GM21381 (cell line): ENCODE data around the gene C8G.

Experiments used
- ATAC-seq: cut with Tn5 transposase; IDR thresholded peaks from one replicate; pipeline ENCODE4 v1.9.1; 2021; ENCODE audit warnings: mild to moderate bottlenecking, moderate library complexity; ENCODE audit not compliant: unreplicated experiment

C8G gene

DNA sequence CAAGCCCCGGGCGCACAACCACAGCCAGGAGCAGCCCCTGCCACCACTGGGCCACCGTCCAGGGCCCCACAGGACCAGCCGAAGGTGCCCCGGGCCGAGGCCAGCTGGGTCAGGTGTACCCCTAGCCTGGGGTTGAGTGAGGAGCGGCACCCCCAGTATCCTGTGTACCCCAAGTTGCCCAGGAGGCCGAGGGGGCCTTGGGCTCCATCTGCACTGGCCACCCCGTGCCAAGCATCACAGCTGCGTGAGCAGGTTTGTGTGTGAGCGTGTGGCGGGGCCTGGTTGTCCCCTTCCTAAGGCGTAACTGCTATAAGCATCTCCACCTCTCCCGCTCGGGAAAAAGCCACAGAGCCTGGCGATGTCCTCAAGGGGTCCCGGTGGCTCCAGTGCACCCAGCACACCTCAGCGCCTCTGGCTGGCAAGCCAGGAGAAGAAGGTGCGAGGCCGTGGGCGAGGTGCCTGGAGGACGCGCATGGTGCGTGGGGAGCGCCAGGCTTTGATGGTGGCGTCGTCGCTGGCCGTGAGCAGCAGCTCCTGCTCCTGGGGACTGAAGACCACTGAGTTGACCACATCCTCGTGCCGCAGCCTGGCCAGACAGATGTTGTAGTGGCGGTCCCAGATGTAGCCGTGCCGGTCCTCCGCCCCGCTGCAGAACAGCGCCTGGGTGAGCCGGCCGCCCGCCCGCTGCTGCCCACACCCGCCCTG is 4.4 kb upstream of the C8G start:
- no peak for ATAC-seq

DNA sequence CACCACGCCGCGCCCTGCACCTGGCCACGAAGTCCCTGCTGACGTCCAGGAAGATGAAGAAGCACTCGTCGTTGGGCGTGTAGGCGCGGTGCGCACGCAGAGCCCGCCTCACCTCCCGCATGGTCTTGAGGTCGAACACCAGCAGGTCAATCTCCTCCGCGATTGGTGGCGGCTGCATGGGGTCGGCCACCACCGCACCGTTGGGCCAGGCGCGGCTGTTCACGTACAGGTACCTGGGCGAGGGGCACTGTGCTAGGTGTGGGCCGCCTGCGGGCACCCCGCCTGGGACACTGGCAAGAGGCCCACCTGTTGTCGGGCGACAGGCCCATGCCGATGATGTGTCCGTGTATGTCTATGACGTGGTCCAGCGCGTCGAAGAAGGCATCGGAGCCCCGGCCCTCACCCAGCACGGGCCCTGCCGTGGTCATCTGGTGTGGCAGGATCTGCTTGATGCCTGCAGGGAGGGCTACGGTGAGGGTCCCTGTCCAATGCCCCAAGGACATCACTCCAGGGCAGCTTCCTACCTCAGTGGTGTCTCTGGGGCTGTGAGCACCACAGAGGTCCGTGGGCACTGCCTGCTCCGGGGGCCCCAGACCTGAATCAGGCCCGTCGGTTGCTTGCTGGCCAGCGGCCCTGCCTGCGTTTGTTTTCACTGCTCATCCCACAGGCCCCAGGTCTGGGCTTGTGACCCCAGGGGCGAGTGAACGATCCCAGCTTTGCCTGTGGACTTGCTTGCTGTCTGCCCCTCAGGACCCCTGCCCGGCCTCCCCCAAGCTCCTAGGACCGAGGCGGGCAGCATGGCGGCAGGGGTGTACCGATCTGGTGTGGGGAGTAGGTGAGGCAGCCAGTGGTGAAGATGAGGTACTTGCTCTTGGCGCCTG is 3.6 kb upstream of the C8G start:
- no peak for ATAC-seq

DNA sequence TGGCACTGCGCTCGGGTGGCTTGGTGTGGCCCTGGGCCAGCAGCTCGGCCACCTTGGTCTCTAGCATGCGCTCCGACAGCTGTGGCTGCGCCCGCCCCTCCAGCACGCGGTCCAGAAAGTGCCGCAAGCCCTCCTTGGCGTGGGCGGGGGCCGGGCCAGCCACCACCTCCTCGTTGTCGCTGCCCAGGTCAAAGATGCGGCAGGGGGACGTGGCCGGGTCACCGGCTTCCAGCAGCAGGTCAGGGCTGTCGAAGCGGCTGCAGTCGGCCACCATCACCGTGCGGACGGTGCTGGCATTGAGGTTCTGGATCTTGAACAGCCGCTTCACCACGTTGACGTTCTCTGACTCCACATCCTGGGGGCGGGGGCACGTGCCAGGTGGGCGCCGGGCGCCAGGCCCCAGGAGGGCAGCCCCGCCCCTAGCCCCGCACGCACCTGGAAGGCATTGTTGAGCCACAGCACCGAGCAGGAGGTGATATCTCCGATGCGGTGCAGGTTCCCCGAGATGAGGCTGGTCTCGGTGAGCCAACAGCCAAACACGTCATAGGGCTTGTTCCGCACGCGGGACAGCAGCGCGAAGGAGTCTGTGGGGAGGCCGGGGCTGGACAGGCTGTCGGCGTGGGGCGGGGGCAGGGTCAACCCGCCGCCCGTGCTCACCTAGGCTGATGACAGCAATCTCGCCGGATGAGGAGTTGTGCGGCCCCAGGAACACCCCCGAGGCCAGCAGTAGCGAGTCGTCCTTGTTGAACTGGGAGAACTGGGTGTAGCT is 2.7 kb upstream of the C8G start:
- no peak for ATAC-seq

DNA sequence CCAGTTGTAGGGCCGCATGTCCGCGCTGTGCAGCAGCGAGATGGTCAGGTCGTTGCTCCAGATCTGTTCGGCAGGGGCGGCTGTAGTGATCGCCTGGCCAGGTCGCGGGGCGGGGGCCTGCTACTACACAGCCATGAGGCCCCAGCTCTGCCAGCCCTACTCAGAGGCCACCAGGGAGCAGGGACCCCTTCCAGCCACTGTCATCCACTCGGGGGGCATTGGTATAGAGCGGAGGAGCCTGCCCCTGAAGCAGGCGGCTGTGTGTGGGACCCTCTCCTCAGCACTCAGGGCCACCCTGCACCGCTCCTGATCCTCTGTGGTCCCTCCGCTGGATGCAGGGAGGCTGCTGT is 2.2 kb upstream of the C8G start:
- no peak for ATAC-seq

DNA sequence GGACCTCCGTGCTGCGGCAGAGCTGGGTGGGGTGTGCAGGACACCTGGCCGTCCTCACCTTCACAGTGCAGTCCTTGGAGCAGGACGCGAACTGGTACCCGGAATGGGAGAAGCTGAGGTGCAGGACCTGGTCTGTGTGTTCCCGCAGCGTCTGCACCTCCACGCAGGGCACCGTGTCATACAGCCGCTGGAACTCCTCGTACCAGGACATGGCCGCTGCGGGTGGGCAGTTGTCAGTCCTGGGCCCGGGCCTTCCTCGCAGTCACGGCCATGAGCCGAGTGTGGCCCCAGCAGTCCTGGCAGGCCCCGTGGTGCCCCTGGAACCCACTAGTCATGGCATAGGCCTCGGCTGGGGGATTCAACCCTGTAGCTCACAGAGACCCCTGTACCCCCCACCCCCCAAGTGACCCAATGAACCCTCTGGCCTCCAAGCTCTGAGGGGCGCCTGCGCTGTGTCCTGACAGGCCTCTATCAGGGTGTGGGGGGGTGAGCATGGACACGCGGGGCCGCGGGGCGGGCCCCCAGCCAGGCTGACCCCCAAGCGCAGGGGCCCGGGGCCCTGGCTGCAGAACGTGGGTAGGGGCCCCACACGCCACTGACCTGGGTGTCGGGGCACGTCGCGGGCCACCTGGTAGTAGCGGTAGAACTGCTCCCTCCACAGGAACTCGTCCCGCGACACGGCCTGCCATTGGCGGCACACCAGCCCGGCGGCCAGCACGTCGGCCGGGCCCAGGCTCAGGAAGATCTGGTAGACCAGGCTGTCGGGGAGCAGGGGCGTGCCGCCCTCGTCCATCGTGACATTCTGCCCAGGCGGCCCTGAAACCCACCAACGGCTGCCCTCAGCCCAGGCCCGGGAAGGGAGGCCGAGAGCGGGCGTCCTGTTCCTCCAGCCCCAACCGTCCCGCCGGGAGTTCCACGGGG is 1.5 kb upstream of the C8G start:
- no peak for ATAC-seq

DNA sequence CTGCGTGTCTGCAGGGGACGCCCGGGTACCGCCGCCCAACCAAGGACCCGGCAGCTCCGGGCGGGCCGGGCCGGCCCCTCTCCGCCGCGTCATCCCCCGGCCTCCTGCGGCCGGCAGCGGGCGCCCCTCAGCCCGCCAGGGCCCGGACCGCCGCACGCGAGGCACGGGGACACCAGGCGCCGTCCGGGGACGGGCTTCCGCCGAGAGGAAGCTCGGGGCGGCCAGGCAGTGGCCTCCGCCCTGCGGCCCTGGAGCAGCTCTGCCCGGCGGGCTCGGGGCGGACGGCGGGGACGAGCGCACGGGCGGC is 878 bp upstream of the C8G start:
- ATAC-seq, result peak; percentile 31

DNA sequence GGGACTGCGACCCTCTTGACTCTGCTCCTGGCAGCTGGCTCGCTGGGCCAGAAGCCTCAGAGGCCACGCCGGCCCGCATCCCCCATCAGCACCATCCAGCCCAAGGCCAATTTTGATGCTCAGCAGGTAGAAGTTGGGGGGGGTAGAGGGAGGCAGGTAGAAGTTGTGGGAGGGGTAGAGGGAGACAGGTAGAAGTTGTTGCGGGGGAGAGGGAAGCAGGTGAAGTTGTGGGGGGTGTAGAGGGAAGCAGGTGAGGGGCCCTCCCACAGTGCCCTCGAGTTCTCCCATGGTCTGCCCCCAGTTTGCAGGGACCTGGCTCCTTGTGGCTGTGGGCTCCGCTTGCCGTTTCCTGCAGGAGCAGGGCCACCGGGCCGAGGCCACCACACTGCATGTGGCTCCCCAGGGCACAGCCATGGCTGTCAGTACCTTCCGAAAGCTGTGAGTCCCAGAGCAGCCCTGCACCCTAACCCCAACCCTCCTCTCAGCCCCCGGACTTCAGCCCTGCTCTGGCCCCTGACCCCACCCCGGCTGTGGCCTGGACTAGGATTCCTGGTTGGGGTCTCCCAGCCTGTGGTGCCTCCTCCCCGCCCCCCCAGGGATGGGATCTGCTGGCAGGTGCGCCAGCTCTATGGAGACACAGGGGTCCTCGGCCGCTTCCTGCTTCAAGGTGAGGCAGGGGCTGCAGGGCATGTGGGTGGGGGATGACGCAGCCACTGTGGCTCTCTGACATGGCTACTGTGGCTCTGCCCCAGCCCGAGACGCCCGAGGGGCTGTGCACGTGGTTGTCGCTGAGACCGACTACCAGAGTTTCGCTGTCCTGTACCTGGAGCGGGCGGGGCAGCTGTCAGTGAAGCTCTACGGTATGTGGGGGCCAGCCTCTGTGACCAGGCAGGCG is 537 bp downstream of the C8G start:
- ATAC-seq, result no peak

DNA sequence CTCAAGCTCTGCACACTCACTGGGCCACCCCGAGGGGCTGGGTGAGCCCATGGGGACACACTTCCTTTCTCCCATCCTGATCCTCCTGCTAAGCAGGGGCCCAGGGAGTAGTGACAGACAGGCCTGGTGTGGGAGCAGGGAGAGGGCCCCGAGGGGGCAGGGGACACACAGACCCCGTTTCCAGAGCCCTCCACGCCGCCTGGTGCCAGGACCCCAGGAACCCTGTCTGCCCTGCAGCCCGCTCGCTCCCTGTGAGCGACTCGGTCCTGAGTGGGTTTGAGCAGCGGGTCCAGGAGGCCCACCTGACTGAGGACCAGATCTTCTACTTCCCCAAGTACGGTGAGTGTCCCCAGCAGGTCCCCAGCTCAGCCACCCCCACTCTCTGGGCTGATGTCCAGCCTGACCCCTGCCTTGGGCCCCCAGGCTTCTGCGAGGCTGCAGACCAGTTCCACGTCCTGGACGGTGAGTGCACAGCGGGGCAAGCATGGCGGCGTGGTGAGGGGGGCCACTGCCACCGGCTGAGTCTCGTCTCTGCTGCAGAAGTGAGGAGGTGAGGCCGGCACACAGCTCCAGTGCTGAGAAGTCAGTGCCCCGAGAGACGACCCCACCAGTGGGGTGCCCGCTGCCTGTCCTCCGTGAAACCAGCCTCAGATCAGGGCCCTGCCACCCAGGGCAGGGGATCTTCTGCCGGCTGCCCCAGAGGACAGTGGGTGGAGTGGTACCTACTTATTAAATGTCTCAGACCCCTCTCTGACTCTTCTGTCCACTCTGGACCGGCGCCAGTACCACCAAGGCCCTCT is 1.4 kb downstream of the C8G start:
- no peak for ATAC-seq

DNA sequence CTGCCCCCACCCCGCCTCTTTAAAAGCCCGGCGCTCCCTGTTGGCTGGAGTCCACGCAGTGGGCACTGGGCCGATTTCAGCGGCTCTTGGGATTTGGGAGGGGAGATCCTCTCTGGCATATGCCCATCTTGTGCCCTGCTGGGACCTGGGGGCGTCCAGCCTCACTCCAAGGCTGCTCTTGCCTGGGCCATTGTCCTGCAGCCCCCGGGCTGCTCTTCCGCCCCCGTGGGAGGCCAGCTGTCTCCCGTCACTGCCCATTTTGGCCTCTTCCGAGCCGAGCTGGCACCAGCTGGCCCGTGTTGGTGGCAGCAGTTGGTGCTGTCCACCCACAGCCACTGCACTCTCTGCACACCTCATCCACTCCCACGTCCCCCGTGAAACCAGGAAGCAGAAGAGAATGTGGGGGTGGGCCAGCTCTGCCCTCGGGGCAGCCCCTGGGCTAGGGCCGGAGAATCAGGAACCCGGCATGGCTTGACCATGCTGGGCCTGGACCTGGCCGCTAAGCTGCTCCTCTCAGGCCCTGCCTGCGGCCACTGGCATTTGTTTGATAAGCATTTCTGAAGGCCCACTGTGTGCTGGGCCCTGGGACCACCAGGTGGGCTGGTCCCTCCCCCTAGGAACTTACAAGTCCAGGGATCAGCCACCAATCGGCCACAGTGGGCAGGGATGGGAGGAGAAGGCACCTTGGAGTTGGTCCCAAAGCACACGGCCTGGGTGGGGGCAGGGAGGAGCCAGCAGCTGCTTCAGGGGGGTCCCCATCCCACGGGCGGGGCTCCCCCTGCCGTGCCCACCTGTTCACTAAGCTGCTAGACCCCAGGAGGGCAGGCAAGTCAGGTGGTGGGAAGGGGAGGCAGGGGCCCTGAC is 2.2 kb downstream of the C8G start:
- no peak for ATAC-seq

DNA sequence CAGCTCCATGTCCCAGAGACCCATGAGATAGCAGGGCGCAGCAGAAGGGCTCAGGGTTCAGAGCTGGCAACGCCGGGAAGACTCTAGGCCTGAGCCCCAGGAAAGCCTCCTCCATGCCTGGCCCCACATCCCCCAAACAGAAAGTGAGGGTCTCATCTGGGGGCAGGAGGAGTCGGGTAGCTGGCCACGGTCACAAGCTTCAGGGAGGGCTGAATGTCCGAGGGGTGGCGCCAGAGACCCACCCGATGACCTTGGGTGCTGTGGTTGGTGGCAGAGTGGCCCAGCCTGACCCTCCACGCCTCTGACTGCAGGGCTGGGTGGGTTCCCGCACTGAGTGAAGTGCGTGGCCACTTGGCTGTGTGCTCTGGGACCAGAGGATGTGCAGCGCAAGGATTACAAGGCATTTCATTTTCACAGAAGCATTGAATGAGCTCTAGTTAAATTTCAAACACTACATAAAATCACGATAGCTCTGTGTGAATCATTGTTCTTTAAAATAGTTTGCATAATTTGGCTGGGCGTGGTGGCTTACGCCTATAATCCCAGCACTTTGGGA is 3.0 kb downstream of the C8G start:
- no peak for ATAC-seq

DNA sequence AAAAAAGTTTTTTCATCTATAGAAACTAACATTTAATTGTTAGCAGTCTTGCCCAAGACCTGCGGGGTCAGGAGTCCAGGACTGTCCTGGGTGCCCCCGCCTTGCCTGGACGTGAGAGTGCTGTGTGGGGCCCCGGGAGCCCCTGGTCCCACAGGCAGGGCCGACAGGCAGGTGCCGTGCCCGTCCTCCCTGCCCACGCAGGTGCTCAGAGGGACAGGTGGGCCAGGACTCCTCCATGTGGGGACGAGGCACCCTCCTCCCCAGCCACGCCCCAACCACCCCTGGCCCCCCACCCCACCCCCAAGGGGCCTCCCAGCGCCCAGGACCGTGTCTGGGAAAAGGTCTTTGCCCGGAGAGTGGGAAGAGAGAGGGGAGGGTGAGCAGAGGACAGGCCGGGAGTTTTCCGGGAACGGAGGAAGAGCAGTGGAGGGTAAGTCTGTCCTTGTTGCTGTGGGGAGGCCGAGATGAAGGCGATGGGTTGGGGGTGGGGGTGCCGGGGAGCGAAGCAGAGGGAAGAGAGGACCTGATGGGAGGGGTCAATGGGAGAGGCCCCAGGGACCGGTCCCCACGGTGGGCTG is 4.3 kb downstream of the C8G start:
- no peak for ATAC-seq

DNA sequence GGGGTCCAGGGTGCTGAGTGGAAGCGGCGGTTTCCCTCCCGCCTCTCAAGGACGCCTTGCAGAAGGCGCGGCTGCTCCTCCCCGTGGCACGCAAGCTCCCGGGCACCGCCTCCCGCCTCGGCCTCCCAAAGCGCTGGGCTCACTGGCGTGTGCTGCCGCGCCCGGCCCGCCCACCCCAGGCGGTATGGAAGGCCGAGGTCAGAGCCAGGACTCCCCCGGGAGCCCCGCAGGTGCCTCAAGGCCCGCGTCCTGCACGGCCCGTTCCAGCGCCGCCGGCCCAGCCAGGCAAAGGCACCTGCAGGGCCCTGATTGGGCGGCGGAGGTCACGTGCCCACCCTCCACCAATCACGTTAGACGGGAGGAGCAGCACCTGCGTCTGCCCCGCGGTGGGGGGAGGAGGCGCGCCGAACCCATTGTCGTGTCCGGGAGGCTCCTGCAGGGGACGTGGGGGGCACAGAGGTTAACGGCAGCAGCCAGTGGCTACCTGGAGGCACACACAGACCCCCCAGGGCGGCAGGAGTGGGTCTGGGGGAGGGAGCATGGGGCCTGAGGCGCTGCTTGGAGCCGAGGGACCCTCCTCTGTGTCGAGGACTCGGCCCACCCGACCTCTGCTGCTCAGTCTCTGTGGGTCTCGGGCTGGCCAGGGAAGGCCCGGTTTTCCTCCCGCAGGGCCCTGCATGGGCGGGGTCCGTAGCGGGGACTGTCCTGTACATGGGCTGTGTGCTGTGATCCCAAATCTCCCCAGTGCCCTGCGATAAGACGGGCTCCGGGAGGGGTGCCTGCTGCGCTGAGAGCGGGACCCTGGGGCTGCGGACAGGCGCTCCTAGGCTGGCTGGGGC is 5.0 kb downstream of the C8G start:
- peak; percentile 78 for ATAC-seq

DNA sequence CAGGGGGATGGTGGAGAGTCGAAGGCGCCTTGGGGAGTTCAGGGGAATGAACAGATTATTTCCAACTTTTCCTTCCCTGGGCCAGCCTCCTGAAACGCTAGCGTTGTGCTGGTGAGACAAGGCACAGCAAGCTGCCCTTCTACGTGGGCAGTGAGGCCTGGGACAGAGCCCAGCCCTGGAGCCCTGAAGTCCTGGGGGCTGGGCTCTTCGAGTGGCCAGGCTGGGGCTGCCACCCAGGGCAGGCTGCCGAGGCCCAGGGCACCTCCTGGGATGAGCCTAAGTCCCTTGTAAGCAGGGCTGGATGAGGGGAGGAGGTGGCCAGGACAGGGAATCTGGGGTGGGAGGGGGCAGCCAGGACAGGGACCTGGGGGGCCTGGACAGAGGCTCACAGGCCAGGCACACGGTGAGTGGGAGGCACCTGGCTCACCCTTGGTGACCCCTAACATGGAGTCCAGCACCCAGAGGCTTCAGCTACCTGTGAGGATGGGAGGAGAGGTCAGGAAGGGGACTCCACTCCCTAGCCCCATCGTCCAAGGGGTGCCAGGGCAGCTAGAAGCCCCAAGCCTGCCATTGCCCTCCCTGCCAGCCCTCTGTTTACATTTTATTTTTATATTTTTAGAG is 5.7 kb downstream of the C8G start:
- ATAC-seq, result no peak

DNA sequence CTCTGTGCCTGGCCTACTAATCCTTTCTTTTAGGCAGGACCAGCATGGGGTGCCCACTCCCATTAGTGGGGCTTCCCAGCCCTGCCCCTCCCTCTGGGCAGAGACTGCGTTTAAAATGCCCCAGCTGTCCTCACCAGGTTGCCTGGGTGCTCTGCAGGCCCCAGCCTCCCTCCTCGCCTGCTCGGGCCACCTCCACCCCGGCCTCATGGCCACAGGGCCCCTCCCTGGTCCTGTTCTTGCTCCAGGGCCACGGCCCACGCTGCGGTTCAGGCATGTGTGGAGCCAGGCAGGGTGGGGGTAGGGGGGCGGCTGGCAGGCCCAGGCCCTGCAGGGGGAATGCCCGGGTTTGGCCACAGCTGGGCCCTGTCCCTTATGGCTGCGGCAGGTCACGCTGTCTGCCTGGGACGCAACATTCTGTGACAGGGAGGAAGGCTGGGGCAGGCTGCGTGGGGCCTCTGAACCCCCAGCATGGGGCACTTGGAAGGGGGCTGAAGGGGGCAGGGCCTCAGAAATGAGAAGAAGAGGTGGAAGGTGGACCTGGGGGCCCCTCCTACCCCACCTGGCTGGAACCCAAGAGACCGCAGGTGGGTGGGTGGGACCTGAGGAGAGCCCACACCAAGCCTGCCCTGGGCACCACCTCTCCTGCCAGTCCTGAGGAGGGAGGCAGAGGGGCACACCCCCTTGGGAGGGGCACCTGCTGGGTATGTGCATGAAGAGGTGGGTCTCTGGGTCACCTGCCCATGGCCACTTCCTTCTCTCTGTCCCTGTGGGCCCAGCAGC is 6.7 kb downstream of the C8G start, which contains the start of gene LCN12:
LCN12 (plus strand) TSS at position 733 of the 780 bp plus-strand sequence. CDS start 55 bp downstream, outside the sequence.
- no peak for ATAC-seq

DNA sequence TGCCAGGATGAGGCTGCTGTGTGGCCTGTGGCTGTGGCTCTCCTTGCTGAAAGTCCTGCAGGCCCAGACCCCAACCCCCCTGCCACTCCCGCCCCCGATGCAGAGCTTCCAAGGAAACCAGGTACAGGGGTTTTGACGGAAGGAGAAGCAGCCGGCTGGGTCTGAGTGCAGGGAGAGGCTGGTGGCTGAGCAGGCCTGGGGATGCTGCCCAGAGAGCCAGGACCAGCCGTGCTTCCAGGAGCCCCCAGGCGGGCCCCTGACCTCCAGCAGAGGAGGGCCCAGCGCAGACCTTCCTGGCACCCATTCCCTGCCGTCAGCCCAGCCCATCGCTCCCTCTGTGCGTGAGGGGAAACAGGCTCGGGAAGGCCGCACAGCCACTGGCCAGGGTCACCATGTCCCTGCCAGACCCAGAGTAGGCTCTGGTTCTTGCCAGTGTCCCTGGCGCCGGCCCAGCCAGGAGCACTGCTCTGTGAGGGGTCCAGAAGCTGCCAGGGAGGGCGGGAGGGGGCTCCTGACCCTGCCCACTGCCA is 7.3 kb downstream of the C8G start:
- no peak for ATAC-seq
